Osteoblast (primary cell): ENCODE measurements around the gene CRTC3. TPM values are rescaled to one million over a fixed set of nuclear protein-coding genes. Genes with fewer than 3 reads are reported as not detected.

Experiments
- DNase-seq: peaks from one replicate; pipeline ENCODE4 v3.0.0; 2011; ENCODE audit warnings: low spot score, mixed read lengths; ENCODE audit not compliant: insufficient read length; ENCODE audit errors: missing footprints
- H2AFZ ChIP-seq: 2 replicates; pipeline ENCODE4 v1.6.0; 2011; ENCODE audit warnings: mild to moderate bottlenecking, low read length
- H3K27ac ChIP-seq: 2 replicates; pipeline ENCODE4 v1.5.1; 2011; ENCODE audit warnings: mild to moderate bottlenecking, low read depth, low read length, moderate library complexity
- H3K27me3 ChIP-seq: 2 replicates; pipeline ENCODE4 v1.6.0; 2012; ENCODE audit warnings: mild to moderate bottlenecking, control low read depth, inconsistent platforms, low read length, moderate library complexity; ENCODE audit not compliant: insufficient read depth
- H3K36me3 ChIP-seq: 2 replicates; pipeline ENCODE4 v1.5.1; 2011; ENCODE audit warnings: mild to moderate bottlenecking, low read length, control low read depth, moderate library complexity; ENCODE audit not compliant: insufficient read depth
- H3K4me1 ChIP-seq: 2 replicates; pipeline ENCODE4 v1.5.1; 2011; ENCODE audit warnings: mild to moderate bottlenecking, low read length, control low read depth, moderate library complexity; ENCODE audit not compliant: insufficient read depth
- H3K4me2 ChIP-seq: 2 replicates; pipeline ENCODE4 v1.6.0; 2011; ENCODE audit warnings: mild to moderate bottlenecking, low read length; ENCODE audit not compliant: insufficient read depth
- H3K4me3 ChIP-seq: fragments of 200-600 bp; sonication (generic); 3 replicates; pipeline ENCODE4 v1.5.1; 2012; ENCODE audit warnings: mild to moderate bottlenecking, low read length, inconsistent platforms; ENCODE audit not compliant: insufficient read depth
- H3K79me2 ChIP-seq: 2 replicates; pipeline ENCODE4 v1.6.0; 2012; ENCODE audit warnings: mild to moderate bottlenecking, low read length, control low read depth, inconsistent platforms; ENCODE audit not compliant: insufficient read depth
- H3K9me3 ChIP-seq: 2 replicates; pipeline ENCODE4 v1.5.1; 2011; ENCODE audit warnings: low read depth, low read length, control low read depth
- H4K20me1 ChIP-seq: 2 replicates; pipeline ENCODE4 v1.6.0; 2012; ENCODE audit warnings: mild to moderate bottlenecking, low read length, control low read depth; ENCODE audit not compliant: insufficient read depth
- CTCF ChIP-seq: IDR thresholded peaks from 2 replicates; pipeline ENCODE4 v1.5.1; 2011; ENCODE audit warnings: mild to moderate bottlenecking, low read depth, low read length, moderate library complexity; ENCODE audit errors: extremely low read depth
- total RNA-seq: library from RNA; depleted of rRNA; stranded (reverse); fragments of >200 nt; gene quantifications from 2 replicates; pipeline ENCODE4 v1.2.3, GENCODE V29; 2012

CRTC3 gene
- total RNA-seq, 1 donor, result 25.0 TPM

GRCh38 chr15:90641581-90642463, 112.1 kb downstream of the CRTC3 start:
- H3K79me2 ChIP-seq, result no peaks in the 10 kb centered on the region
- no peak overlapping the region for H3K4me3 ChIP-seq
- H3K27me3 ChIP-seq, result no peaks in the 10 kb centered on the region
- no peaks in the 10 kb centered on the region for H3K9me3 ChIP-seq
- no peak overlapping the region for H3K27ac ChIP-seq
- H3K36me3 ChIP-seq, result peaks cover 52% of the 10 kb centered on the region
- TF ChIP-seq CTCF, result no peak
- peaks cover 8% of the 10 kb centered on the region for H4K20me1 ChIP-seq
- DNase-seq, result no peak
- no peak overlapping the region for H2AFZ ChIP-seq
- no peak overlapping the region for H3K4me2 ChIP-seq
- H3K4me1 ChIP-seq, result no peaks in the 10 kb centered on the region

GRCh38 chr15:90642464-90643300, 113.0 kb downstream of the CRTC3 start:
- Histone ChIP-seq H3K9me3 (no peaks in the 10 kb centered on the region), H3K36me3 (peaks cover 52% of the 10 kb centered on the region), H3K27ac (no peak overlapping the region), H2AFZ (no peak overlapping the region), H3K79me2 (no peaks in the 10 kb centered on the region), H3K4me2 (no peak overlapping the region), H3K4me1 (no peaks in the 10 kb centered on the region), H3K27me3 (no peaks in the 10 kb centered on the region), H3K4me3 (no peak overlapping the region), H4K20me1 (peaks cover 8% of the 10 kb centered on the region)
- DNase-seq, result no peak
- TF ChIP-seq CTCF, result no peak

DNA sequence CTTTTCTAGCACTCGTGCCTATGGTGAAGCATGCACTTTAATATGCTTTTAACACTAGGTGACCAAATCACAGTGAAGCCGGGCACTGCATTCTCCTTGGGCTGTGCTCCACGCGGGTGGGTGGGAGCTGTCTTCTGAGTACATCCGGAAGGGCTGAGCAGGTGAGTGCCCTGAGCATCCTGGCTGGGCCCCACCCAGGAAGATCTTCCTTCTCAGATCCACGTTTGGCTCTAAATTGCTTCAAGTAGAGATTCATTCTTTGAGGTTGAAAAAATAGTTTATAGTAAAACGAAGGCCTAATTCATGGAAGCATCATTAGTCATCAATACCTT, 113.5 kb downstream of the CRTC3 start:
- Histone ChIP-seq H3K4me2 (no peak overlapping the region), H3K36me3 (peaks cover 48% of the 10 kb centered on the region), H3K27ac (no peak overlapping the region), H3K27me3 (no peaks in the 10 kb centered on the region), H2AFZ (no peak overlapping the region), H3K79me2 (no peaks in the 10 kb centered on the region), H3K4me1 (peaks cover 2% of the 10 kb centered on the region), H3K4me3 (no peak overlapping the region), H4K20me1 (peaks cover 8% of the 10 kb centered on the region), H3K9me3 (no peaks in the 10 kb centered on the region)
- DNase-seq, result no peak
- TF ChIP-seq CTCF, result no peak

GRCh38 chr15:90644526-90644925, 114.8 kb downstream of the CRTC3 start:
- no peak for DNase-seq
- Histone ChIP-seq H3K79me2 (no peaks in the 10 kb centered on the region), H2AFZ (no peak overlapping the region), H4K20me1 (peaks cover 8% of the 10 kb centered on the region), H3K4me1 (peaks cover 11% of the 10 kb centered on the region), H3K27ac (no peak overlapping the region), H3K9me3 (no peaks in the 10 kb centered on the region), H3K27me3 (no peaks in the 10 kb centered on the region), H3K4me3 (no peak overlapping the region), H3K4me2 (no peak overlapping the region), H3K36me3 (peaks cover 40% of the 10 kb centered on the region)
- TF ChIP-seq CTCF, result no peak
